ENCODE data around the gene ZNF804B.

DNA sequence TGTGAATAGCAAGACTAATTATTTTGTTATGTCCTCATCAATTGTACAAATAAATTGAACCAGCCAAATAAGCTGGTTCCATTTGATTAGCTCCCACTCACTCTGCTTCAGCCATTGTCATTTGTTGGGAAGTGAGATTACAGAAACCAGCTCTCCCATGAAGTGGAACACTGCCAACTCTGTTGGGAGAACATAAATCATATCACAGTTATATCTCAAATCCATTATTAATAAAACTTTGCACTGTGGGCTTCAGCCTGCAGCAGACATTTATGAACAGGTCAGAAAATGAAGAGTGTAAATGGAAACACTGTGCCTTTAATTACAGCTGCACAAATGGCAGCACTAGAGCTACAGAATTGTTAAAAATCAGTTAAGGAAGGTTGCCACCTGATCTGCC, 82.7 kb downstream of the ZNF804B start:
- TF ChIP-seq CTCF (IDR thresholded peaks at IDR 0.05) = no peak
- TF ChIP-seq ZFX (IDR thresholded peaks at IDR 0.05; ENCODE audit: borderline replicate concordance) = no peak

All from 22Rv1 (cell line).